CD4-positive, alpha-beta T cell treated with Interleukin-15 for 1 hour (primary cell): ENCODE data around the gene LIFR.

Experiments used
- DNase-seq: peaks from one replicate; pipeline ENCODE4 v3.0.0-alpha.2; 2020

Gene LIFR

GRCh38 chr5:38465061-38465460 is 91.4 kb downstream of the LIFR start:
- DNase-seq, result no peak

GRCh38 chr5:38463634-38464521 is 92.6 kb downstream of the LIFR start:
- DNase-seq, result no peak

- no peak for DNase-seq
Observed at GRCh38 chr5:38462976-38463633, 93.3 kb downstream of the LIFR start.

DNA sequence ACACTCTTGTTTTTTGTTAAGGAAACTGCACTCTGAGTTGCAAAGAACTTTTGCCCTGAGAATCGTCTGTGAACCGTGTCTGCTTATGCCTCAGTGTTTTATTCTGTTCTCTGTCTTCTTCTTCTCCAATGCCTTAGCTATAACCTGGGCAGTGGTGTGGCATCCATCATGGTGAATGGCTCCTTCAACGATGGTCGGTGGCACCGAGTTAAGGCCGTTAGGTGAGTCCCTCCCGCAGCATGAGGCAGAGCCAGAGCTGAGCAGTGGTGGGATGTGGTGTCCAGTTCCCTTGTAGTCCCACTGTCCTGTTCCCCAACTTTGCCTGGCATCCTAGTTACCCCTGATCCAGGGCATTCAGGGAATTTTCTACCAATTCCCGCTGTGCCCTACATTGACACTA is 98.3 kb downstream of the LIFR start:
- no peak for DNase-seq

DNA sequence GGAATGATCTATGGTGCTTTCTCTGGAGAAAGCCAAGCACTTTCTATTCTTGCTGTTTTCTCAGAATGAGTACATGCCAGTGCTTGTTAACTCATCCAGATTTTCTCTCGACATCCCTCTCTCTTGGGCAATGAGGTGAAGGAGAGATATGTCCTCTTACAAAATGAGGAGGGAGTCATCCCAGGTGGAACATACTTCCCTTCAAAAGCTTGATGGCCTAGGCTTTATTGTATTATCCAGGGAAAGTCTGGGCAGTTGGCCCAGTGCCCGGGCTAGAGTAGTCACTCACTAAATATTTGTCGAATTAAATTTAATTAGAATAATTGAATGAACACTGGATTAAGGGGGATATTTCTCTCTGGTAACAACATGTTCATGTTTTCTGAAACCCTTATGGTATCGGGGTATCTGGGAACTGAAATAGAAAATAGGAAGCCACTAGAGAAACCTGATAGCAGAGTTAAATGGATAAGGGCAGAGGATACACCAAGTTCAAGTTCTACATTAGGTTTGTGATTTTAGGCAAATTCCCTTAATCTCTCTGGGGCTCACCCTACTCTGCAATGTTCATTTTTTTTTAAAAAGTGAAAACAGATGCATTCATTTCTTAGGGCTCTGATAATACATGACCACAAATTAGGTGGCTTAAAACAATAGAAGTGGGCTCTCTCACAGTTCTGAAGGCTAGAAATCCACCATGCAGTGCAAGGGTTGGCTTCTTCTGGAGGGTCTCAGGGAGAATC is 99.6 kb downstream of the LIFR start:
- no peak for DNase-seq

GRCh38 chr5:38455796-38456330 is 100.6 kb downstream of the LIFR start:
- no peak for DNase-seq

DNA sequence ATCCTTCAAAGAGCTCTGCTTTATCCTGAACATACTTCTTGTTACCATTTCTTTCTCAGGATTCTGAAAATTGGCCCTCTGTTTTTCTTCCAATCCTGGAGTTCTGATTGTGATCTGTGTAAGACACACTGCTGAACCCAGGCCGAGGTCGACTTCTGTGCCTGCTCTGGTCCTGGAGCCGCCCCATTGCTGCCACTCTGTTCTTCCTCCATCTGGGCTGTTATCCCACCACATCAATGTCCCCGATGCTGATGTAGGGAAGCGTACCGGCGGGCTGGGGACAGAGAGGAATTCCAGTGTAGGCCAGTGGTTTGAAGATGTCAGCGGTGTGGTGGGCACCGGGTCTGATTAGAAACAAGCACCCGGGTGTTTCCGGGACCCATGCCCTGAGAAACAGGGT is 102.5 kb downstream of the LIFR start:
- DNase-seq, result no peak

GRCh38 chr5:38453506-38453905 is 102.9 kb downstream of the LIFR start:
- peak; percentile 47 for DNase-seq

DNA sequence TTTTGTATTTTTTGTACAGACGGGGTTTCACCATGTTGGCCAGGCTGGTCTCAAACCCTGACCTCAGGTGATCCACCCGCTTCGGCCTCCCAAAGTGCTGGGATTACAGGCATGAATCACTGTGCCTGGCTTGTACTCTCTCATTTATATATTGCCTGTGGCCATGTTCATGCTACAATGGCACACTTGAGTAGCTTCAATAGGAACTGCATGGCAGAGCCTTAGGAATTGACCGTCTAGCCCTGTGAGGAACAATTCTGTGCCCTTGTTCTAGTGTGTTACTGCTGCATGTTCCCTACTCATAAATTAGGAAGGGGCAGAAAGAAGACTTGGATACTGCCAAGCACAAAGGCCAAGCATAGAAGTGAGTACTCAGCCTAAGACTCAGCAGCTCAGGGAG is 104.2 kb downstream of the LIFR start:
- DNase-seq, result no peak

- no peak for DNase-seq
Observed at GRCh38 chr5:38451074-38451725, 105.2 kb downstream of the LIFR start.

DNA sequence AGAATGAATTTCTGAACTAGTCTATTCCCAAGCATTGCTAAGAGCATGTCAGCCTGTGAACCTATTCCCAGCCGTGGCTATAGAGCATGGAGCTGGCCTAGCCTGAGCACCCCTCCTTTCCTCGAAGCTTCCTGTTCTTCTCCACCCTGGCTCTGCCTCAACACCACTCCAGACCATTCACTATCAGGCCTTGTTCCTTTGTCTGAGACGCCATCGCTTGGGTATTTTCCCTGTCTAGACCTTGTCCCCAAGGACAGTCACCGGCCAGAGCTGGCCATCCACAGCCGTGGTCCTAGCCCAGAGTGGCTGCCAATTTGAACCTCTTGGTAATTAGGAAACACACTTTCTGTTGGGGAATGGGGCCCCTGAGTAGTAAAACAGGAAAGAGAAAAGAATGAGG is 105.8 kb downstream of the LIFR start:
- no peak for DNase-seq

DNA sequence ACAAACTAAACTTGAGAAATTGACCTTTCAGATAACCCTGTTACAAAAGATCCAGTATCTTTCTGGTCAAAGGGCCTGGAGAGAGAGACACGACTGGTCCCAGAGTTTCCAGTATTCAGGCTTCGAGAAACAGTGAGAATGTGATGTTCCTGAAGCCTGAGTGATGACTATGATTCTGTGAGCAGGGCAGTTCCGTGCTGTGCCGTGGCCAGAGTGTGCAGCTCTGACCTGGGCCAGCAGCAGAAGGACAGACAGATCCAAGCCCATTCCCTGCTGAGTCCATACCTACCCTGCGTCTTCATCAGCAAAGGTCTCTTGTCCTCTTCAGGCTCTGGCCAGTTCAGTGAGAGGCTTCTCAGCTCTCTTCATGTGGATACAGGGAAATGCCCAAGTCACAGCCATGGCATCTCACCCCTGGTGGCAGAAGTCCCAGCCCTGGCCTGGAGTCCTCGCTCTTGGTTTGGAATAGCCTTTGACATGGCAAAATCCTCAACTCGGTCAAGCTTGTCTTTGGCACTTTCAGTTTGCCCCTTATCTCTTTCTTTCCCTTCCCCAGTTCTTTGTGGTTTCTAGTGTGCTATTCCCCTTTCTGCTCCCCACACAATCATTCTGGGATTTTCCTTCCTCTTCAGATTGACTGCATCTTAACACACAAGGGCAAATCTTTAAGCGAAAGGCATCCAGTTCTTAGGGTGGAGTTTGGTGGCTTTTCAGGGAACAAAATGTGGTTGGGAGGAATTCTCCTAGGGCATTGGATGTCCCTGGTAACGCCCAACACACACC is 107.7 kb downstream of the LIFR start:
- no peak for DNase-seq

DNA sequence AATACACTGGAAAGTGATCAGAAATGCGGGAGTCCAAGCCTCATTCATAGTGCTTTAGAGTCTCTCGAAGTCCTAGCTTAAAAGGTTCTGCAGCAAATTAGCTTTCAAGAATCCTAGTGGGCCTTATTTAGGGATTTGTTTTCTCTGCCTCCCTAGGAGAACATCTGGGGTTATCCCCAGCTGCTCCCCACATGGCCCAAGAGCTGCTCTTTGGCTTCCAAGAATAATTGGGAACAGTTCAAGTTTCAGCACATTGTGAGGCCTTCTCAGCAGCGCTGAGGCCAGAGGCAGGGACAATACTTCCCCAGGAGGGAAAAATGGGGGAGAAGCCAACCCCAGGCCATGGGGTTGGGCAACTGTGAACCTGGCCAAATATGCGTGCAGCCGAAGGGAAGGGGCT is 108.7 kb downstream of the LIFR start:
- DNase-seq, result no peak

GRCh38 chr5:38447056-38447455 is 109.4 kb downstream of the LIFR start:
- no peak for DNase-seq

GRCh38 chr5:38446029-38446522 is 110.4 kb downstream of the LIFR start:
- DNase-seq, result no peak

DNA sequence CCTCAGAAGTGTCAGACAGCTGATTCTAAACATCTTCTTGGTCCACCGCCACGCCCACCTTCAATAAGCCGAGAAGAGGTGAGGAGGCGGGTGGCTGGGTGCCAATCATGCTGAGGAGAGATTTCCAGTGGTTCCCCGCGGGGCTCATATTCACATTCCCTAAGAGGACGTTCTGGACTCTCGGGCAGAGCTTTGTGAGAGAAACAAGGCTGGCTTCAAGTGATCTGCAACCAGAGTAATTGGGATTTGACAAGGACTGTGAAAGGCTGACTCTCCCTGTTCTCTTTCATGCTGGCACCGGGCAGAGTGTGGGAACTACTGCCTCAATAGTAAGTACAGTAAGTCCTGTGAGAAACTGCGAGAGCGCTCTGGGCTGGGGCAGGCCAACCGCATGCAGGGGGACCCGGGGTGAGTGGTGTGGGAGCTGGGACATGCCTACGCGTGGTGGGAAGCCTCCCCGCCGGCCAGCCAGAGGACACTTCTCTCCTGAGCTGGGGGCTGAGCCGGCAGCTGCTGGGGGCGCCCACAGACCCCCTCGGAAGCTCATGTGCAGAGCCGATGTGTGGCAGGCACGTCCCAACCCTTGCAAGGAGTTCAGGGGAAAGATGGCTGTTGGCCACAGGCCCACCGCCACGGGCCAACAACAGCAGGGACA is 110.9 kb downstream of the LIFR start:
- no peak for DNase-seq

- no peak for DNase-seq
Observed at GRCh38 chr5:38443390-38443789, 113.1 kb downstream of the LIFR start.

GRCh38 chr5:38442247-38442573 is 114.2 kb downstream of the LIFR start:
- no peak for DNase-seq

DNA sequence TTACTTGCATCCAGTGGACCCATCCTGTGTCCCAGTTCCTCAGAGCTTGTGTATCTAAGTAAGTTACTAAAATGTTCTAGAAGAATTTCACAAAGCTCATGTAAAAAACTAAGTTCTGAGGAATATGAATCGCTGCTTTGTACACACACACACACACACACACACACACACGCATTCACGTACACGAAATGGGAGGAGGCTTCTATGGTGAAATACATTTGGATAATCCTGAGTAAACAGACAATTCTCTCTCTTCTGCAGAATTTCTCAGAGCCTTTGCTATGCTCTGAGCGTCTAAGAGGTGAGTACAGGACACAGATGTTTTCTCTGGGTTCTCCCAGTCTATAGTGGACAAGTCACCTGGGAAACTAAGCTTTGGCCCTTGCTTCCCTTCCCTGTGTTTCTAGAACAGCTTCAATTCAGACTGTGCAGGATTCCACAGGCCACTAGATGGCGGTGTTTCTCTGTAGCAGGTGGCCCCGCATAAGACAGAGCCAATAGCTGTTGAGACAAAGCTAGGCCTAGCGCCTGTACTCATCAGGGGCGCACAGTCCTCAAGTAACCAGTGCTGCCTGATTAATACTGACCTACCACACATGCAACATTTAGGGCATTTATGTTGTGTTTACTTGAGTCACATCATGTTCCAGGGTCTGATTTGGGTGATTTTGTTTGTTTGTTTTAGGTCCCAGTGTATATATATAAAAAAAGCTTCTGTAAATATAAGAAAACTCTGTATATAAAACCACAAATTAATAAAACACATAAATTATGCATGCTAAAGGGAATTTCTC is 114.8 kb downstream of the LIFR start:
- DNase-seq, result peak; percentile 76

DNA sequence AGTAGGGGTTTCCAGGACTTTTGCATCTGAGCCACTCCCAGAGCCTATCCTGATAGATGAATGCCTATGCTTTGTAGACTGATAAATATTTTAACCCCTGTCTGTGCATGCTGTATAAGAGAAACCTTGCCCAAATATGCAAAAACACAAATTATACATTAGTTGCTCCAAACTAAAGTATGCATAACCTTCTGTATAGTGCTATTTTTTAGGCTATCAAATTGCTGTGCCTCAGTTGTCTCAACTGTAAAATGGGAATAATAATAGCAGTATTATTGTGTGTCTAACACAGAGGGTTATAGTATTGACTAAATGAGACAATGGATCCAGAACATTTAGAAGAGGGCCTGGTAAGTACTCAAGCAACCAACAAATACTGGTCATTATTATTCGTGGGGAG is 117.7 kb downstream of the LIFR start:
- no peak for DNase-seq
